ENCODE data around the gene CRIP2.

CRIP2 gene

DNA sequence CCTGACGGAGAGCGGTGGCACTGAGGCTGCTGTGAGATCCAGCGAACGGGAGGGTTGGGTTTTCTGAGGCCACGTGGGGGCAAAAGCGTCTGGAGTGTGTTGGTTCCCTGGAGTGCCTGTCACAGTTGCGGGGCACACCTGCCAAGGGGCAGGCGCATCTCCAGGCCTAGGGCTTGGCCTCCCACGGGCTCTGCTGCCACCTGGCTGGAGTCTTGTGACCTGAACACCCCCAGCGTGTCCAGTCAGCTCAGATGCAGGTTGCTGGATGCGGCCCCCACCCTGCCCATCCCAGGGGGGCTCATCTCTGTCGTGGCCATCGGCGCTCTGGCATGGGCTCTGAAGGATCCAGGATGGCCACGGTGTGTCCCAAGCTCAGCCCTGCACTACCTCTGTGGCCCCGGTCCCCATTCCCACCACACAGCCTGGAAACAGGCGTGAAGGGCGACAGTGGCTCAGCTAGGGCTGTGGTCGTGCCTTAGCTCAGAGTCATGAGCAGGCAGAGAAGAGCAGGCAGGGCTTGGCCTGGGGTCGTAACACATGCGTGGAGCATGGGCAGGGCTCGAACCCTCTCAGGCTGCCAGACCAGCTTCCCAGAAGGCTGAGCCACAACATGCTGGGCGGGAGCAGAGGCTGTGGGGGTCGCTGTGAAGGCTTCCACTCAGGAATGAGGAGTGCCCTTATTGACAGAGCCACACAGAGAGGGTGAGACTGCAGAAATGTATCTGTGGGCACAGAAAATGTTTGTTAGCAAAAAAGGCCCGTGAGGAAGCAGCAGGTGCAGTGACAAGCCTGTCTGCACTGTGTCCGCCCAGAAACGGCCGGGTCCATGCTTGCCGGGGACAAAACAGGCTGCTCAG, 23.5 kb upstream of the CRIP2 start:
- peaks cover 5% of the 10 kb centered on the region for H3K36me3 Mint-ChIP-seq
- no peak overlapping the region for H3K27ac Mint-ChIP-seq
- no peak overlapping the region for H3K4me3 Mint-ChIP-seq
- no peaks in the 10 kb centered on the region for H3K4me1 Mint-ChIP-seq
- no peaks in the 10 kb centered on the region for H3K27me3 Mint-ChIP-seq
- H3K9me3 Mint-ChIP-seq, result no peaks in the 10 kb centered on the region

DNA sequence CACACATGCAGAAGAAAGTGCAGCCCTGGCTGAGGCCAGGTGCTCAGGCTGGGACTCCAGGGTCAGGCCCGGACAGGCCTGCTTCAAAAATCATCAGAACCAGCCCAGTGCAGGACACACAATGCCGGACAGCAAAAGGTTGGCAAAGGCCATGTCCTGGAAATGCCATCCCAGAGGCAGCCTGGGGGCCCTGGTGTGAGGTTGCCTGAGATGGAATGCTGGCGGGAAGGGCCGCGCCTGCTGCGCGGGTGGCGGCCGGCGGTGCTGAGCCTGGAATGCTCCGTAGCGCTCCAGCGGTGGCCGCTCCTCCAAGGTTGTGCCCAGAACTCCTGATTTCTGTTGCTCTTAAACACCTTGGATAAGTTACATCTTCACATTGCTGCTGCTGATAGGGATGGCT, 21.7 kb upstream of the CRIP2 start:
- no peaks in the 10 kb centered on the region for H3K9me3 Mint-ChIP-seq
- peaks cover 5% of the 10 kb centered on the region for H3K36me3 Mint-ChIP-seq

DNA sequence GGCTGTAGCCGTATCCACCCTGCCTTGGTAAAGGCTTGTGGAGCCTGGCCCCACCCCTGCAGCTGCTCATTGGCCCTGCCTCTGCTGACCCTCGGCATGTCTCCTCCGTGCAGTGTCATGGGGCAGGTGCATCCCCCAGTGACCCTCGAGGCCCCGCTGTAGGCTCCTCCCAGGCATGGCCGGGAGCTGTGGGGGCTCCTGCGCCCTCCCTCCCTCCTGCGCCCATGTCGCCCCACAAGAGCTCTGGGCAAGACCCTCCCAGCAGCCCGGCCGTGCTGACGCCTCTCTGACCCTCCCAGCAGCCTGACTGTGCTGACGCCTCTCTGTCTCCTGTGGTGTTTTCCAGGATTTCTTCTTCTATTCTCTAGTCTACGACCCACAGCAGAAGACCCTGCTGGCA, 20.8 kb upstream of the CRIP2 start:
- H3K36me3 Mint-ChIP-seq, result peaks cover 5% of the 10 kb centered on the region
- H3K9me3 Mint-ChIP-seq, result no peaks in the 10 kb centered on the region
- H3K4me3 Mint-ChIP-seq, result no peak overlapping the region
- no peak overlapping the region for H3K27ac Mint-ChIP-seq
- no peaks in the 10 kb centered on the region for H3K4me1 Mint-ChIP-seq
- H3K27me3 Mint-ChIP-seq, result no peaks in the 10 kb centered on the region

More for the DNA sequence above, 21.7 kb upstream of the CRIP2 start:
- Mint-ChIP-seq H3K27me3 (no peaks in the 10 kb centered on the region), H3K27ac (no peak overlapping the region), H3K4me1 (no peaks in the 10 kb centered on the region), H3K4me3 (no peak overlapping the region)

DNA sequence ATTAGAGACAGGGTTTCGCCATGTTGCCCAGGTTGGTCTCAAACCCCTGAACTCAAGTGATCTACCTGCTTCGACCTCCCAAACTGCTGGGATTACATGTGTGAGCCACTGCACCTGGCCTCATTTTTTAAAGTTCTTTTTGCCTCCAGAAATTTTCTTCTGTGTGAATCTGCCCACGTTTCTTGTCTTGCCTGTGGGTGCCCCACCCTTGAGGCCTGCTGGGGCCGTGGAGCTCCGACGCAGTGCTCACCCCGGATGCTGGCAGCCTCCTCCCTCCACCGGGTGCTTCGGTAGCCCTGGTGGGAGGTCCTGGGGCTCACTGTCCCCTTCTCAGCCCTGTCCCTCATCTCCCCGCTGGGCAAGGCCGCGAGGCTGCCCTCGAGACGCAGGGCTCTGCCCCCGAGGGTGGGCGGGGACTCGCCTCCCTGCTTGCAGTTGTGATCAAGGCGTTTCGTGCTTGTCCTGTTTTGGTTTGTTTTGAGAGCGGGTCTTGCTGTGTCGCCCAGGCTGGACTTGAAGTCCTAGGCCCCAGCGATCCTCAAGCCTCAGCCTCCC, 19.5 kb upstream of the CRIP2 start:
- H3K27me3 Mint-ChIP-seq, result no peaks in the 10 kb centered on the region
- H3K36me3 Mint-ChIP-seq, result peaks cover 5% of the 10 kb centered on the region
- H3K4me1 Mint-ChIP-seq, result no peaks in the 10 kb centered on the region
- no peak overlapping the region for H3K4me3 Mint-ChIP-seq
- H3K27ac Mint-ChIP-seq, result no peak overlapping the region
- no peaks in the 10 kb centered on the region for H3K9me3 Mint-ChIP-seq

DNA sequence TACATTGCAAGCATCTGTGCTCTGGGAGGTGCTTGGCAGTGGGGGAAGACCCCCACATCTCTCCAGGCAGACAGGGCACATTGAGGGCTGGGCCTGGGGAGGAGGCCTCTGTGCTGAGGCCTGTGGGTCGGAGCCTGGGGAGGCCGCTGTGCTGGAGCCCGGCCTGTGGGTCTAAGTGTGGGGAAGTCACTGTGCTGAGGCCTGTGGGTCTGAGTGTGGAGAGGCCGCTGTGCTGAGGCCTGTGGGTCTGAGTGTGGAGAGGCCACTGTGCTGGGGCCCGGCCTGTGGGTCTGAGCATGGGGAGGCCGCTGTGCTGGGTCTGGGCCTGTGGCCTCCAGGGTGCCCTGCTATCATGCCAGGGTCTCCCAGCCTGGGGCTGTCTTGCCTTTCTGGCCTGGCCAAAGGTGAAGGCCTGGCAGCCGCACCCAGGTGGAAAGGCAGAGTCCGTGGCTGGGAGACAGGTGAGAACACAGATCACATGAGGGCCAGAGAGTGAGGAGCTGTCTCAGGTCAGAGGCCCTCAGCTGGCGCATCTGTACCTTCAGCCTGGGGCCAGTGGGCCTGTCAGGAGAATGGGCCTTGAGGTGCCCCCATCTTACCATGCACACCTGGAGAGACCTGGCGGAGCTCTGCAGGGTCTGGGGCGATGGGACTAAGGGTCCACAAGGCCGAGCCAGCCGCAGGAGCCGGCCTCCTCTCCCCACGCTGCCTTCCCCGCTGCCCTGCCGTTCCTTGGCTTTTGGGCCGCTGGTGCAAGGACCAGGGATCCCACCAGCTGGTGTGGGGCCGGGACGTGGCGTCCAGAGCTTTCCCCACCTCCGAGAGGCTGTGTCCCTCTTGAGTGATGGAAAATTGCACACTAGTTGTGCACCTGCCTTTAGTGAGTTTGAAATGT, 18.6 kb upstream of the CRIP2 start:
- no peaks in the 10 kb centered on the region for H3K27me3 Mint-ChIP-seq
- H3K4me3 Mint-ChIP-seq, result no peak overlapping the region
- peaks cover 5% of the 10 kb centered on the region for H3K36me3 Mint-ChIP-seq
- no peak overlapping the region for H3K27ac Mint-ChIP-seq
- H3K9me3 Mint-ChIP-seq, result no peaks in the 10 kb centered on the region
- H3K4me1 Mint-ChIP-seq, result no peaks in the 10 kb centered on the region

DNA sequence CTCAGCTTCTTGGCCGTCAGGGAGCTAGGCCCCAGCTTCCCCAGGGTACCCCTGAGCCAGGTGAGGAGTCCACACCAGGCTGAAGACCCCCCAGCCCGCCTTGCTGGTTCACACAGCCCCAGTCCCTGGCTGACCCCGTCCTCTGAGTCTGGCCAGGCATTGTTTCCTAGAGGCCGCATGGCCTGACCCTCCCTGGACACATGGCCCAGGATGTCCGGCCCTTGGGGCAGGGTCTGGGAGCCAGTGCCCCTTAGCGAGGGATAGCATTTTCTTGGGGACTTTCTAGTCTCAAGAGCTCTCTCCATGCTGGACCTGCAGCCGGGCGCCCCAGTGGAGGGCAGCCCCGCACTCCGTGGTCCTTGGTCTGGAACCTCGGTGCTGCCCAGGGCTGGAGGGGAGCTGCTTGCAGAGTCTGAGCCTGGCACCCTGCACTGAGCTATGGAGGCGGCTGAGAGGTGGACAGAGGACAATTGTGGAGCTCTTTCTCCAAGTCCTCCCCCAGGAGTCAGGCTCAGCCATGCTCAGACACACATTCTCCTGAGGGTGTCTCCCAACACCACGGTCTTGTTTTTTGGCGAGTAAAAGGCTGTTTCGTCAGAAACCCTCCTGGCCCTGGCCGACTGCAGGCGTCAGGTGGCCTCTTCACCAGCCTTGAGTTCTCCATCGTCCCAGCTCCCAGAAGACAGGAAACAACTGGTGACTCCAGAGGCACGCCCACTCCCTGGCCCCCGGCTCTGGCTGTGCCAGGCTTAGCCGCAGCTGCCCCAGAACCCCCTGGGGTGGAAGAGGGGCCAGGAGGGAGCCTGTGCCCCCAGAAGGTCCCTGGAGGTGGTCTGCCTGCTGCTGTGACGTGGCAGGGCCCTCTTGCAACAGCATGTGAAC, 17.6 kb upstream of the CRIP2 start:
- no peak overlapping the region for H3K27ac Mint-ChIP-seq
- no peak overlapping the region for H3K4me3 Mint-ChIP-seq
- peaks cover 5% of the 10 kb centered on the region for H3K36me3 Mint-ChIP-seq
- no peaks in the 10 kb centered on the region for H3K4me1 Mint-ChIP-seq
- no peaks in the 10 kb centered on the region for H3K27me3 Mint-ChIP-seq
- no peaks in the 10 kb centered on the region for H3K9me3 Mint-ChIP-seq

DNA sequence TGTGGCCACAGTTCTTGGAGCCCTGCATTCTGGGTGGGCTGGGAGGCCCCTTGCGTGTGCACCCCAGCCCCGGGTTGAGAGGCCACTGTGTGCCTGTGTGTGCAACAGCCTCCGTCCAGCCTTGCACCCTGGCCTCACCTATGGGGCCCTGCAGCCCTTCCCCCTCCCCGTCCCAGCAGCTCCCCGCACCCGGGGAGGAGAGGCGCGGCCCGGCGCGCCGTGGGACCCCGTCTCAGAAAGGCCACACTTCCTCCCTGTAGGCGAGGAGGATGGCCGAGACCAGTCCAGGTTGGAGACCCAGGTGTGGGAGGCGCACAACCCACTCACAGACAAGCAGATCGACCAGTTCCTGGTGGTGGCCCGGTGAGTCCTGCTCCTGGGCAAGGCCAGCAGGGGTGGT, 16.6 kb upstream of the CRIP2 start:
- Mint-ChIP-seq H3K9me3 (no peaks in the 10 kb centered on the region), H3K27me3 (no peaks in the 10 kb centered on the region), H3K36me3 (peaks cover 3% of the 10 kb centered on the region), H3K4me3 (no peak overlapping the region), H3K27ac (no peak overlapping the region), H3K4me1 (no peaks in the 10 kb centered on the region)

DNA sequence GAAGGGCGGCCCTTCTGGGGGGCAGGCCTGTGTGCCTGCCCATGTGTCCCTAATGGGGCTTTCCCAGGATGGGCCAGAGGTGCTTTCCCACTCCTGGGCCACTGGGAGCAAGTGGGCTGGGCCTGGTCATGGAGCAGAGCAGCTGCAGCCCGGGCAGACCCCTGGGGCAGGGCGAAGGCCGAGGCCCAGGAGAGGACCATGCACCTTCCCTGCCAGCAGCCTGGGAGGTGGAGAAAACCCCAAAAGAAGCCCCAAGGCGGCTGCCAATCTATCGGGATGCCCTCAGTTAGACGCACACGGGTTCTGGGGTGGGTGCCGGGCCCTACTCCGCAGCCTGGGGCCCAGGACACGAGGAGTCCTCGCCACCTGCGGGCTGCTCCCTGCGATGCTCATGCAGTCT, 16.1 kb upstream of the CRIP2 start:
- H3K27ac Mint-ChIP-seq, result no peak overlapping the region
- H3K4me3 Mint-ChIP-seq, result no peak overlapping the region
- no peaks in the 10 kb centered on the region for H3K27me3 Mint-ChIP-seq
- no peaks in the 10 kb centered on the region for H3K4me1 Mint-ChIP-seq
- H3K36me3 Mint-ChIP-seq, result peaks cover 5% of the 10 kb centered on the region
- no peaks in the 10 kb centered on the region for H3K9me3 Mint-ChIP-seq

DNA sequence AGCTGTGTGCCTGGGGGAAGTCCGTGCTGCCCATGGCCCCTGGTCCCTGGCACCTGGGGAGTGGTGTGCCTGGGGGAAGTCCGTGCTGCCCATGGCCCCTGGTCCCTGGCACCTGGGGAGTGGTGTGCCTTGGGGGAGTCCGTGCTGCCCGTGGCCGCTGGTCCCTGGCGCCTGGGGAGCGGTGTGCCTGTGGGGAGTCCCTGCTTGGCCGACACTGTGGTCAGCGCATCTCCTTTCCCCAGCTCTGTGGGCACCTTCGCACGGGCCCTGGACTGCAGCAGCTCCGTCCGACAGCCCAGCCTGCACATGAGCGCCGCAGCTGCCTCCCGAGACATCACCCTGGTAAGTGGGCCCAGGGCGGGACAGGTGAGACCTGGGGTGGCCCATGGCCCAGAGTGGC, 14.5 kb upstream of the CRIP2 start:
- Mint-ChIP-seq H3K27ac (no peak overlapping the region), H3K27me3 (no peaks in the 10 kb centered on the region), H3K9me3 (no peaks in the 10 kb centered on the region), H3K4me1 (no peaks in the 10 kb centered on the region), H3K36me3 (peaks cover 5% of the 10 kb centered on the region), H3K4me3 (no peak overlapping the region)

DNA sequence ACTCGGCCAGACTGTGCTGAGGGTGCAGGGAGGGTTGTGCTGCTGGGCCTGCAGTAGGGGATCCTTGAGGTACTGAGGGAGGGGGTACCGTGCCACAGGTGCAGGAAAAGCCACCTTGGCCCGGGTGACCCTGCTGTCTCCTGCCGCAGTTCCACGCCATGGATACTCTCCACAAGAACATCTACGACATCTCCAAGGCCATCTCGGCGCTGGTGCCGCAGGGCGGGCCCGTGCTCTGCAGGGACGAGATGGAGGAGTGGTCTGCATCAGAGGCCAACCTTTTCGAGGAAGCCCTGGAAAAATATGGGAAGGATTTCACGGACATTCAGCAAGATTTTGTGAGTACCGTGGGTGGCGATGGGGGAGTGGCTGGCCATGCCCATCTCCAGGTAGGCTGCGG, 14.0 kb upstream of the CRIP2 start:
- H3K9me3 Mint-ChIP-seq, result no peaks in the 10 kb centered on the region
- H3K27ac Mint-ChIP-seq, result no peak overlapping the region
- H3K4me1 Mint-ChIP-seq, result no peaks in the 10 kb centered on the region
- no peaks in the 10 kb centered on the region for H3K27me3 Mint-ChIP-seq
- H3K36me3 Mint-ChIP-seq, result peaks cover 2% of the 10 kb centered on the region
- H3K4me3 Mint-ChIP-seq, result no peak overlapping the region

DNA sequence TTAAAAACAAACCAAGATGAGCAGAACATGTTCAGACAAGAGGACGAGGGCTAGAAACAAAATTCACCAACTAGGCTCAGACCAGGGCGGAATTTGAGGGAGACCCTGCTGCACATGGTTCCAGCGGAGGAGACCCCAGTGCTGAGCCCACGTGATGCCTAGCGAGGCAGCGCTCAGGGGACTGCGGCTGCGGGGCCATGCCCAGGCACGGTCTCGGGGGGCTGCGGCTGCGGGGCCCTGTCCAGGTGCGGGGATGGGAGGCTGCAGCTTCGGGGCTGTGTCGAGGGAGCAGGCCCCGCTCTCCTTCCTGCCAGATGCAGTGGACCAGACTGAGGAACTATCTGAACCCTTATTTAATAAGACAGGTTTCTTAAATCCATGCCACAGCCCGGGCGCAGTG, 12.7 kb upstream of the CRIP2 start:
- Mint-ChIP-seq H3K36me3 (peaks cover 2% of the 10 kb centered on the region), H3K27me3 (no peaks in the 10 kb centered on the region), H3K27ac (no peak overlapping the region), H3K9me3 (no peaks in the 10 kb centered on the region), H3K4me3 (no peak overlapping the region), H3K4me1 (no peaks in the 10 kb centered on the region)

DNA sequence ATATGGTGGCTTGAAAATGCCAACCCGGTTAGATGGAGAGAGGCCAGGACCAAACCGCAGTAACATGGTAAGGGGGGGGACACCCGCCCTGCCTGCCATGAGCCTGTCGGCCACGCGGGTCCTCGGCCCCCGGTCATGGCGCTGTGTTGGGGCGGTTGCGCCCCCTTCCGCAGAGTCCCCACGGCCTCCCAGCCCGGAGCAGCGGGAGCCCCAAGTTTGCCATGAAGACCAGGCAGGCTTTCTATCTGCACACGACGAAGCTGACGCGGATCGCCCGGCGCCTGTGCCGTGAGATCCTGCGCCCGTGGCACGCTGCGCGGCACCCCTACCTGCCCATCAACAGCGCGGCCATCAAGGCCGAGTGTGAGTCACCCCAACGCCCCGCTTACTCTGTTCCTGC, 10.1 kb upstream of the CRIP2 start:
- H3K27me3 Mint-ChIP-seq, result no peaks in the 10 kb centered on the region
- peaks cover 2% of the 10 kb centered on the region for H3K36me3 Mint-ChIP-seq
- H3K4me3 Mint-ChIP-seq, result no peak overlapping the region
- no peaks in the 10 kb centered on the region for H3K4me1 Mint-ChIP-seq
- H3K27ac Mint-ChIP-seq, result no peak overlapping the region
- H3K9me3 Mint-ChIP-seq, result no peaks in the 10 kb centered on the region

DNA sequence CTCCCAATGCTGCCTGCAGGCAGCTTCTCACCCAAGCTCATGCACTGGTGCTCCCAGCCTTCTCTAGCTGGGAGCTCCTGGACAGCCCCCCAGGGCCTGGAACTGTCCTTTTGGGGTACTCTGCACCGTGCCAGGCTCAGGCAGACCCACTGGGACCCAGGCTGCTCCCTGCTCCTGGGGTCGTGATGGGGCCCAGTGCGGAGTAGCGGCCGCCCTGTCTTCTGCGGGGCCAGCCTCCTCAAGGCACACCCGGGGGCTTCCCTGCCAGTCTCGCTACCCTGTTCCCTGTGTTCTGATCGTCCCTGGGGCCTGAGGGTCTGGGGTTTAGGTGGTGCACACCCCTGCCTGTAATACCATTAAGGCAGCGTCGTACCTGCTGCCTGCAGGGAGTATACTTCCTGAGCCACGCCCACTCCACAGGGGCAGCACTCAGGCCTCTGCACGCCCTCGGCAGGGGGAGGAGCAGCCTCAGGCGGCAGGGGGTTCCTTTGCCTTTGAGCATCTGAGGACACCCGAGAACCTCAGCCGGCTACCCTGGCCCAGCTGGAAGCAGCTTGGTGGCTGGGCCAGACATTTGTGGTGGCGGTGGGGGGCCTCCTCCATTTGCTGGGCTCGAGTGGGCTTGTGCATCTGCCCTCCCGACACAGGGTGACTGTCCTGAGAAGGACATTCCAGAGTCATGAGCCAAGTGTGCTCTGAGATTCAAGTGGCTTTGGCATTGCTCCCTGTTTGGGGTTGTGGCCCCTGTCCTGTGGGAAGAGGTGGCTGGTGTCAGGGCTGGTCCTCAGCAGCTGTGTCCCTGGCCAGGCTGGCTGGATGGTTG, 9.2 kb upstream of the CRIP2 start:
- peaks cover 2% of the 10 kb centered on the region for H3K36me3 Mint-ChIP-seq
- no peak overlapping the region for H3K4me3 Mint-ChIP-seq
- H3K27ac Mint-ChIP-seq, result no peak overlapping the region
- H3K4me1 Mint-ChIP-seq, result no peaks in the 10 kb centered on the region
- H3K27me3 Mint-ChIP-seq, result no peaks in the 10 kb centered on the region
- H3K9me3 Mint-ChIP-seq, result no peaks in the 10 kb centered on the region

DNA sequence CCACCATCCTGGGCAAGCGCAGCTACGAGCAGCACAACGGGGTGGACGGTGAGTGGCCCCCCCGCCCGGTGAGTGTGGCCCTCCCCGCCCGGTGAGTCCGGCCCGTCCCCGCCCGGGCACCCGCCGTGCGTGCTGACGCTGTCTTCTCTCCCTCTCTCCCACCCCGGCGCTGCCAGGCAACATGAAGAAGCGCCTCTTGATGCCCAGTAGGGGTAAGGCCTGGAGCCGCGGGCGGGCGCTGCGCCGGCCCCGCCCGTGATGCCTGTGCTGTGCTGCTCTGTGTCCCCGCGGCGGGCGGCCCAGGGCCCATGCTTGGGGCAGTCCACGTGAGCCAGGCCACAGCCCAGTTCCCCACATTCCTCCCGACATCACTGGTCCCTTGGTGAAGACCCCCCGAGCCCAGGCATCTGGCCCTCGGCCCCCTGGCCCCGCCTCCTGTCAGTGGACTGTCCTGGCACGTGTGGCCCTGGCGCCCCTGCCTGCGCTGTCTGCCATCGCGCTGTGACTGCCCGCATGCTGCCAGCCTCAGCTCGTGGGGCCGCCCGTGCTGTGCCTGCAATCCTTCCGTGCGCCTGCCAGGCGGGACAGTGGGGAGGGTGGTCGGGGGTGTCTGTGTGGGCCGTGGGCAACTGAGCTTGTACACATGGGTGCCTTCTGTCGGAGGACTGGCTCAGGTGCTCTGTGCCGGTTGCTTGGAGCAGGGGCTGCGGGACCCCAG, 7.9 kb upstream of the CRIP2 start:
- H3K27me3 Mint-ChIP-seq, result no peaks in the 10 kb centered on the region
- no peaks in the 10 kb centered on the region for H3K9me3 Mint-ChIP-seq
- H3K4me3 Mint-ChIP-seq, result no peak overlapping the region
- peaks cover 2% of the 10 kb centered on the region for H3K36me3 Mint-ChIP-seq
- H3K4me1 Mint-ChIP-seq, result no peaks in the 10 kb centered on the region
- H3K27ac Mint-ChIP-seq, result no peak overlapping the region
